ENCODE measurements around the gene TBC1D24.
"Not testable (repeated sequence)": the region's sequence is repeated elsewhere in the genome, so short reads cannot be mapped to it uniquely, and the experiment has no call there.

The TBC1D24 gene

GRCh38 chr16:2474877-2475412, at the start of gene TBC1D24:
TSS of gene TBC1D24 (plus strand) at chr16:2475127. CDS start at chr16:2496149, 21,022 bp downstream.
- peak in 53 of 56 donors; percentile 36 to 90 (median 76) for DNase-seq

- no peak for DNase-seq
These were observed 49.0 kb upstream of the TBC1D24 start for GRCh38 chr16:2425825-2426430.

- no peak for DNase-seq
These were observed 48.0 kb upstream of the TBC1D24 start for GRCh38 chr16:2426941-2427361.

GRCh38 chr16:2427526-2427925, 47.4 kb upstream of the TBC1D24 start:
- DNase-seq, result no peak

GRCh38 chr16:2428051-2428783, 46.7 kb upstream of the TBC1D24 start:
- peak in 6 of 56 donors; percentile 14 to 63 (median 36) for DNase-seq

GRCh38 chr16:2428784-2429033, 46.2 kb upstream of the TBC1D24 start:
- DNase-seq, result no peak

- peak; percentile 78 to 98 (median 95) for DNase-seq
These were observed 45.7 kb upstream of the TBC1D24 start, which contains the start of gene CCNF for GRCh38 chr16:2429034-2429770. TSS of gene CCNF (plus strand) at chr16:2429447. CDS start at chr16:2429482, 35 bp downstream.

GRCh38 chr16:2429771-2430663, 44.9 kb upstream of the TBC1D24 start:
- peak in 4 of 56 donors; percentile 6 to 42 (median 10) for DNase-seq

GRCh38 chr16:2432286-2432685, 42.6 kb upstream of the TBC1D24 start:
- DNase-seq, result no peak

- no peak for DNase-seq
These were observed 42.0 kb upstream of the TBC1D24 start for GRCh38 chr16:2432801-2433505.

- not testable (repeated sequence) for DNase-seq
These were observed 39.7 kb upstream of the TBC1D24 start for GRCh38 chr16:2435236-2435635.

GRCh38 chr16:2436110-2436509, 38.8 kb upstream of the TBC1D24 start:
- no peak for DNase-seq

GRCh38 chr16:2437032-2437790, 37.7 kb upstream of the TBC1D24 start:
- no peak for DNase-seq

- no peak for DNase-seq
These were observed 36.8 kb upstream of the TBC1D24 start for GRCh38 chr16:2438121-2438520.

GRCh38 chr16:2439598-2439997, 35.3 kb upstream of the TBC1D24 start:
- DNase-seq, result no peak

- DNase-seq, result not testable (repeated sequence)
These were observed 33.7 kb upstream of the TBC1D24 start for GRCh38 chr16:2441143-2441804.

GRCh38 chr16:2443555-2443954, 31.4 kb upstream of the TBC1D24 start:
- no peak for DNase-seq

GRCh38 chr16:2447920-2448583, 26.9 kb upstream of the TBC1D24 start:
- DNase-seq, result no peak
